Measurements from ENCODE around the gene DHX8.

DHX8 gene

DNA sequence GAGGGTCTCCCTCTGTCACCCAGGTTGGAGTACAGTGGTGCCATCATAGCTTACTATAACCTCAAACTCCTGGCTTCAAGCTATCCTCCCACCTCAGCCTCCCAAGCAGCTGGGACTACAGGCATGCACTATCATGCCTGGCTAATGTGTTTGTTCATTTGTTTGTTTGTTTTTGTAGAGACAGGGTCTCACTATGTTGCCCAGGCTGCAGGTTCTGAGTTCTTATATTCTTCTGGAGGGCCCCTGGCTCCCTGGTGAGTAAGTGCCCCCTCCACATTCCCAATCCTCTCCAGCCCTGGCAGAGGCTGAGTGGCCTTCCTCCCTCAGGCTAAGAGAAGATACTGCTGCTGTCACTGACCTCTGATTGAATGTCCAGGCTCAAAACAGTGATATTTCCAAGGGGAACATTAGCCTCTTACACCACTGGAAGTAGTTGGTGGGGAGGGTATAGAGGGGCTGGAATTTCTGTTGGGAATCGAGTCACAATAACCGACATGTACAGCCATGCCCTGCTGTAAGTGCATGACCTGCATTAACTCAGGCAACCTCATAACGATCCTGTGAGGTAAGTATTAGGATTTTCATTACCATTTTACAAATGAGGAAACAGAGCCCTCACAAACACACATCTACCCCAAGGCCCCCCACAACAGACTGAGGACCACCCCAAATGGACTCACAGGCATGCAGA is 65.1 kb downstream of the DHX8 start:
- DNase-seq: no peak

DNA sequence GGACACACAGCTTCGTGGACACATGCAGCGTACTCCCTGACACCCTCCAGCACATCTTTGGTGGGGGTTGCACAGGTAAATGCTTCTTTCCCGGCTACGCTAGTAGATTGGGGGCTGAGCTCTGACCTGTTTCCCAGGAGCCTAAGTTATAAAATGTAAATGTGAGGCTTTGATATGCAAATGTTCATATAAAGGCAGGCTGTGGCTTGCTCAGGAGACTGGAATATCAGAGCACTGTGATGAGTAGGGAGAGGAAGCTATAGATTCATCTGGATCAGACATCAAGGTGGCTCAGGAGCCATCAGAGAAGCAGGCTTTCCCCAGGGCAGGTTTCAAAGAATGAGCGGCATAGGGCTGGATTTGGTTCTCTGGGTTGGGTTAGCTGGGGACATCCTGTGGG is 65.7 kb downstream of the DHX8 start:
- no peak for DNase-seq

DNA sequence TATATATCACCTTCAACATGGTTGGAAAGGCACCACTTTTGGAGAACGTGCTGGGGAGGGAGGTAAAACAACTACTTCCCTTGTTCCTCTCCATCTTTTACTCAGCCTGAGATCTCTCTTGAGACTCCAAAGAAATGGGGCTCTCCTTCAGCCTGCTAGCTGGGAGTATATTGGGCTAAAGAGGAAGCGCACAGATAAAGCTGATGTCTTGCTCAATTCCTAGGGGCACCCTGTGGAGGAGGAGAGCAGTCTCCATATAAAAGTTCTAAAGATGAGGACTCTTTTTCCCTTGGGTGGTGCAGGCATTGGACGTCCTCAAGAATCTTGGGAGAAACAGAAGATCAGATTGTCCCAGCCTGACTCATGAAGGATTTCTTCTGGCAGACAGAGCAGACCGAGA is 67.0 kb downstream of the DHX8 start:
- DNase-seq: no peak

DNA sequence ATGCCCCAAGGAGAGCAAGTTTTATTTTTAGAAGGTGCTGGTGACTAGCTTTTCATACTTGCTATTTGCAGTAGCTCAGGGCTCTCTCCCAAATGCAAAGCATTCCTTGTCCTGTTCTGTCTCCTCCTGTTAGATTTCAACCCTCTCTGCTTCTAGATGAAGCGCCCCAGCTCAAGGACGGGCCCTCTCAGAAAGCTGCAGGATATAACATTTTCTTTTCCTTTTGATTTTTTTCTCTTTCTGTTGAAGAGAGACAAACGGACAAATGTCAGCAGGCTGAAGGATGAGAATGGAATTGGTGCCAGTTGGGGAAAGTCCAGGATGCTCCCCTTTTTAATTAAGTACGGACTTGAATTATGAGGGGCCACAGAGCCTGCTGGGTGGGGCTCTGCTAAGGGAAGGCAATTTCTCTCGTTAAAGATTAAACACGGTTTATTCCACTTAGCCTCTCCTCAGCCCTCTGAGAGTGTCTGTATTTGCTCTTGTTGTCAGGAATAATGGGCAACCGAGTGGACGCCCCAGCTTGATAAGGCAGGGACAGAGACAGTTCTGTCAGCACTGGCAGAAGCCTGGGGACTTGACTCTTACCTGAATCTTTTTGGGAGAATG is 68.6 kb downstream of the DHX8 start:
- DNase-seq: no peak

DNA sequence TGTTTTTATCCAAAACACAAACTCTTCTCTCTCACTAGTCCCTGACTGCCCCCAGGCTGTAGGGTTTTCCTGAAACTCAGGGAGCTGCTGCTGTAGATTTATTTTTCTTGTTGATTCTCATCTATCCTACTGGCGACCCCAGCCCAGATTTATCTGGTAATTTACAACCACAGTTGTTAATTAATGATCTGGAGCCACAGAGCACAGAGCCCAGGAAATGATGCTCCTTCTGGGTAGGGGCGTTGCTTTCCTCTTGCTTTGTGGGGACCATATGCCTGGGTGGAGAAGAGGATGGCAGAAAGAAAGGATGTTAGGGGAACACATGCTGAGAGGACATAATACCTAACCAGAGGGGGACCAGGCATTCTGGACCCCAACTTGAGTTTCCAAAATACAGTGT is 69.8 kb downstream of the DHX8 start:
- no peak for DNase-seq

DNA sequence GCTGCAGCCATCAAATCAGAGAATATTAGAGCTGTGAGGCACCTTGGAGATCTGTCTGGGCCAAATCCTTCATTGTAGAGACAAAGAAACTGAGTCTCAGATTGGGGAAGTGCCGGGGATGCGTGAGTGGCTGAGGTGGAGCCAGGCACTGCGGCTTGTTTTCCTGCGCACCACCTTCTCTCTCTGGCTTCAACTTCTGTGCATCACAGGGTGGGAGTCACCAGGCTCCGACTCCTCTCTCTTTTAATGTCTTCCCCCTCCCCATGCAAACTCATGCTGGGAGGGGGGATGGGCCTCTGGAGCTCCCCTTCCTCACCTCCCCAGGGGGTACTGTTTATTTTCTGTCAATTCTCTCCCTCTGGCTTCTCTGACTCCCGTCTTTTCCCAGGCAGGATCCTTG is 71.1 kb downstream of the DHX8 start:
- no peak for DNase-seq

DNA sequence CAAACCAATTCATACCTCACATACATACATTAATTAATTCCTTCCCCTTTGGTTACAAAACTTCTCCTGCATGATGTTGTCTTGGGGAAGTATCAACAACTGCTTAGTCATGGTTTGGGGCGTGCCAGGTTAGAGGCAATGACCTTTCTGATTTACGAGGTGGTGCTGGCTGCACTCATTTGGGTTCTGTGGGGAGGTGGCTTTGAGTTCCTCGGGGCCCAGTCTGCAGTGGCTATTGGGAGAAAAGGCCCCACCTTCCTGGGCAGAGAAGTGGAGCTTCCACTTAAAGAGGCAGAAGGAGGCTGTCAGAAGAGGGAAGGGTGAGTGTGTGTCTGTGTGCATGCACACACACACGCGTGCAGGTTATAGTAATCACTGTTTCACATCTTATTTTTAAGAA is 72.5 kb downstream of the DHX8 start:
- DNase-seq: no peak

DNA sequence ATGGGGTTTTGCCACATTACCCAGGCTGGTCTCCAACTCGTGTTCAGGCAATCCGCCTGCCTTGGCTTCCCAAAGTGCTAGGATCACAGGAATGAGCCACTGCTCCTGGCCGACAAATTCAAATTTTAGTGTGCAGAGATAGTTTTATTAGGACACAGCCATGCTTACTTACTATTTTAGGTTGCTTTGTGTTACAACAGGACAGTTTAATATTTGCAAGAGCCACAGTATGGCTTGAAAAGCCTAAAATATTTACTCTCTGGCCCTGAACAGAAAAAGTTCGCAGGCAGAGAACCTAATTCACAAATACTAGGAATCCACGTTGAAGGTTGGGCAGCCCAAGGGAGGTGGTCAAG is 75.0 kb downstream of the DHX8 start:
- DNase-seq: no peak

DNA sequence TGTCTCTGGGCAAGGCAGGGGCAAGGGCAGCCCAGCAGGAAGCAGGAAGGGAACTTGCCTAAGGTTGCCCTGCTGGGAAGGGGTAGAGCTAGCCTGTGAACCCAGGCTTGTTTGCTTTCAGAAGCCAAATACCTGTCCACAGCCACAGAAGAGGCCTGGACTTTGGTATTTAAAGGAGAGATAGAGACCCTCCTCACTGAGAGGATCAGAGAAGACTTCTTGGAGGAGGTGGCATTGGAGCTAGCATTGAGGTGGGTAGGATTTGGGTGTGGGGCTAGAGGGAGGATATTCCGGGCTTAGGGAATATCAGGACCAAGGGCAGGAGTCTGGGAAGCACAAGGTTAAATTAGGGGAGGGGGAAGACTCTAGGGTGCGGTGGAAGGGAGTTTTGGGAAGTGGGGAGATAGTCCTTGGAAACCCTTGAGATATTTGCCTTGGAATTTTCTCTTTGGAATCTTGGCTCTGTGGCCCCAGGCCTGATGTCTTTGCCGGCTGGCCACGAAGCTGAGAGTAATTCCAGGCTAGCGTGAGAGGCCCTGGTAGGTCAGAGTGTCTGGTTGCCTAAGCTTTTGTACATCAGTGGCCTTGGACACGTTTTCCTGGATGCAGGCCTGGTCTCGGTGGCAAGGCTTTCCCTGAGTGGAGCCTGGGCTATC is 75.5 kb downstream of the DHX8 start:
- no peak for DNase-seq

DNA sequence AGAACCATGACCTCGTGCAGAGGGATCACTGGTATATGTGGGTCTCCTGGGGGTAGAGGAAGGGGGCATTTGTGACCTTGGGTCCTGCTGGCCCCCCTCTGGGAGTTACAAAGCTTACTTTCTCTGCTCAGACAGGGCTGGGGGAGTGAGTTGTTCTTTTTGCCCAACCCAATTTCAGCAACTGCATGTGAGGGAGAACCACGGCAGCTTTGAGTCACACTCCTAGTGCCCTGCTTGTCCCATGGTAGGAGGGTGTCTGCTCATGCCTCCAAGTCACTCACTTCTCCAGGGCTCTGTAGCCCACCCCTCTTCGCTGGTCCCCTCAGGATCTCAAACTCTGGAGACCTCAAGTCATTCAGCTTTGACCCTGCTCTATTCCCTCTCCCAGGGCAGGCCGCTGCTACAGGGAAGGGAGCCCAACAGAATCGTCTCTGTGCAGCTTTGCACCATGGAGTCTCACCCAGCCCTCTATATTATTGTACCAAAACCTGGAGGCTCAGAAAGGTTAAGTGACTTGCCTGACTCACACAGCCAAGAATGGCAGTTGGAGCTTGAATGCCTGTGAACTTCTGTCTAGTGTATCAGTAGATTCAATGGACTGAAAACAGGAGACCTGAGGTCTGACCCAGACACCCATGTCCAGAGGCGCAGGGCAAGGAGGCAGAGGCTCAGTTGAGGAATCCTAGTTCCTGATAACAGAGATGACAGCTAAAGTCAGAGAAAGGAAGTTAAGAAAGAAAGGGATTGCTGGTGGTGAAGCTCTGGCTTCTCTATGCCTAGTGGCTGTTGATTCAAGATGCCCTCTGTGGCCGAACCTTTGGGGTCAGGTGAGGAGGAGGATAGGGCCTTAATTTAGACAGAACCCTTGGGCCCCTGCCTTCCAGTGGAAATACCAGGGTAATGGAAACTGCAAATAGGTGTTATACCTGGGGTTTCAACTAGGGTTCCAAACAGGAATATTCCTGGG is 77.0 kb downstream of the DHX8 start:
- DNase-seq: no peak

DNA sequence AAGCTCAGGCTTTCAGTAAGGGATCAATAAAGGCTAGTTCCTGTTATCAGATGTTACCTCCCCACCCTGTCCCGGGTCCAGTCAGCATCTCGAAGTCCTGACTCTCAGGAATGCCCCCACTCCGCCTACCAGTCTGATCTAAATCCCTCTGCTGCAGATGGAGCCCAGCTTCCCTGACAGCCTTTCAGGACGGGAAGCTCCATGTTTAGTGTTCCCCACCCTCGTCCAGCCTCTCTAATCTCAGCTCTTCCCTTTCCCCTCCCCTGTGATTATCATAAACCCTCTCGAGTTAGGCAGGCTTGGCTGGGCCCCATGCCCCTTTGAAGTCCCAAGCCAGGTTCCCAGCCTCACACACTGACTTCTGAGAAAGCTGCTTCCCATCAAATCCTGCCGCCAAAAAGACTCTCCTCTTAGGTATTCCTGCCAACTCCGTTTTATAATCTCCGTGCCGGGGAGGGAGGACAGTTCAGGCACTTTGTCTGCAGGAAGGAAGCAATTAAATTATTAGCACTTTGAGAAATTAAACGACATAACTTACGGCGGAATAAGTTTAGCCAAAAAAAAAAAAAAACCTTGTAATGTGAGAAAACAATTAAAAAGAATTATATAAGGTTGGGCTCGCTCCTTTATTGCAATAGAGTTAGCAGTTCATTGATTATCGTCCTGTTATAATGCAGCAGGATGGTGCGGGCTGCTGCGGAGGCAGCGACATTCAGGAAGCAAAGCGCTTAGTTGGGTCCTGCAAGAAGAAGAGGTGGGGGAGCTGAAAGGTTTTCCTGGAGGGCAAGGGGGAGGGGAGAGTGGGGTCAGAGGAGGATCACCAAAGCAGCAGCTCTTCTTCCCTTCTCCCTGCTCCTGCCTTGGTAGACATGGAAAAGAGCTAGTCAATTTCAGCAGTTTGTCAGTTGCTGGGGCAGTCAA is 79.2 kb downstream of the DHX8 start:
- no peak for DNase-seq

DNA sequence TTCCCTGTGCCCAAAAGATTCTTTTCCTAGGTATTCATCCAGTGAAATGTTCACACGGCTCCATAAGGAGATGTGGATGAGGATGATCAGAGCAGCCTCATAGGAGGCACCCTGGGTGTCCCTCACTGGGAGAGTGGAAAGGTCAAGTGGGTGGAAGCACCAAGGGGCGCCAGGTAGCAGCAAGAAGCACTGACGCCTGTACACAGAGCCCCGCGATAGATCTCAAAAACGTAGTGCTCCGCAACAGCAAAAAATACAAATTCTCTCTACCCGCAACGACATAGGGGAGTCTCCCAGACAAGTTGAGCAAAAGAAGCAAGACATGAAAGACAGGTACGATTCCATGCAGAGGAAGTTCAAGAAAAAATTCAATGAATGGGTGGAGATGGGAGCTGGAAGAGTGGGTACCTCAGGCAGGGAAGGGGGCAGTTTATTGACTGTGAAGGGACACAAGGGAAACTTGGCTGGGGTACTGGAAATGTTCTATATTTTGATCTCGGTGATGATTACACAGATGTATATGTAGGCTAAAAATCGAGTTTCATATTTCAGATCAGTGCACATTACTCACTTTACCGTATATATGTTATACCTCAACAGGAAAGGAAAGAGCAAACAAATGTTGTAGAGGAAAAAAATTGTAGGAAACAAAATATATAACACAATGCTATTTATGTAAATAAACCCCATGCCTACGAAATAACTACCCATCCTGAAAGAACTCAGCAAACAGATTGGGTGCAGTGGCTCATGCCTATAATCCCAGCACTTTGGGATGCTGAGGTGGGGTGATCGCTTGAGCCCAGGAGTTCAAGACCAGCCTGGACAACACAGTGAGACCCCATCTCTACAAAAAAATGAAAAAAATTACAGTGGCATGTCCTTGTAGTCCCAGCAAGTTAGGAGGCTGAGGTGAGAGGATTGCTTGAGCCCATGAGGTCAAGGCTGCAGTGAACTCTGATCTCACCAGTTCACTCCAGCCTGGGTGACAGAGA is 80.1 kb downstream of the DHX8 start:
- DNase-seq: no peak

DNA sequence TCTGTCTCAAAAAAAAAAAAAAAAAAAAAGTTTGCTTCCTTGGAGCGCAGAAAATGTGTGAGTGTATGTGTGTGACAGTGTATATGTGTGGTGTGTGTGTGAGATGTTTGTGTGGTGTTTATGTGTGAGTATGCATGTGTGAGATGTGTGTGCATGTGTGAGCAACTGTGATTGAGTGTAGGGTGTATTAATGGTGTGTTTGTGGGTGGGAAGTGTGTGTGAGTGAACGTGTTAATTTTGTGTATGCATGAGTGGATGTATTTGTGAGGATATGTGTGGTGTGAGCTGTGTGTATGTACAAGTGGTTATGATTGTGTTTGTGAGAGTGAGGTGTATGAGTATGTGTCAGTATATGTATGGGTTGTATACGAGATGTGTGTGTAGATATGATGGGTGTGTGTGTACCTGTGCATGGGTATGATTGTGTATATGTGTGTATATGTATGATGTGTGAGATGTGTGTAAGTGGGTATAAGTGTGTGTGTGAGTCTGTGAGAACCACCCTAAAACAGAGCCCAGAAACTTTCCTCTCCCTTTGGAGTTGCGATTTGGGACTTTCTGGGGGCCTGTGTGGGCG is 84.8 kb downstream of the DHX8 start:
- no peak for DNase-seq

DNA sequence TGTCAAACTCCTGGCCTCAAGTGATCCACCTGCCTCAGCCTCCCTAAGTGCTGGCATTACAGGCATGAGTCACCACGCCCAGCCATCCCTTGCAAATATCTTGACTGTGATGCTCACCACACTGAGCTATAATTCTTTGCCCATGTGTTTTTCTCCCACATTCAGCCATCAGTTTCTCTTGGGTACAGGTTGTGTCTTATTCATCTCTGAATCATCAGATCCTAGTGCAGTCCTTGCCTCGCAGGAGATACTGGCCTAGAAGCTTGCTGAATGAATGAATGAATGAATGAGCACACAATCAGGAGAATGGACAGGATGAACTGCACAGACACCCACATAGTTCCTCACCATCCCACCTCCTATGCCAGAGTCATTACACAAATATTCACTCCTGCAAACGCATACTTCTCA is 86.7 kb downstream of the DHX8 start:
- no peak for DNase-seq

DNA sequence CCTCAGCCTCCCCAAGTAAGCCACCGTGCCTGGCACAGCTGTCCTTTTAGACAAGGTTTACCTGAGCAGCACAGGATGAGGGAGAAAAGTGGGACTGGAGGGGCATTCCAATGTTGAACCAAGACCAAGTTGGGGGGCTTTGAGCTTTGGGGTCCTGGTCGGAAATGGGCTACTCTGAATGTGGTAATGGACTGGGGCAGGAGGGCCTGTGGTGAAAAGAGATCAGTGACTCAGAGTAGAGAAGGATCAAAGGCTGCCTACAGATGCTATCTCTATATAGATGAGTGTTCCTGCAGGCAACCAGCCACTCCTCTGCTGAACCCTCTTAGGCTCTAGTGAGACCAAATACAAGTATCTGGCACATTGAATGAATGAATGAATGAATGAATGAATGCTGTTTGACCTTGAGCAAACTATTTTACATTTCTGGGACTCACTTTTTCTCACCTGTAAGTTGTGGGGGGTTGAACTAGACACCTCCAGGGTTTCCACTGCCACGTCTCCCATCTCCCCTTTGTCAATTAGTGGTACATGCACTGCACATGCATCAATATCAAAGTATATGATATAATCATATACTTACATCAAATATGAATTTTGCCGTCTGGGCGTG is 88.7 kb downstream of the DHX8 start:
- DNase-seq: no peak

DNA sequence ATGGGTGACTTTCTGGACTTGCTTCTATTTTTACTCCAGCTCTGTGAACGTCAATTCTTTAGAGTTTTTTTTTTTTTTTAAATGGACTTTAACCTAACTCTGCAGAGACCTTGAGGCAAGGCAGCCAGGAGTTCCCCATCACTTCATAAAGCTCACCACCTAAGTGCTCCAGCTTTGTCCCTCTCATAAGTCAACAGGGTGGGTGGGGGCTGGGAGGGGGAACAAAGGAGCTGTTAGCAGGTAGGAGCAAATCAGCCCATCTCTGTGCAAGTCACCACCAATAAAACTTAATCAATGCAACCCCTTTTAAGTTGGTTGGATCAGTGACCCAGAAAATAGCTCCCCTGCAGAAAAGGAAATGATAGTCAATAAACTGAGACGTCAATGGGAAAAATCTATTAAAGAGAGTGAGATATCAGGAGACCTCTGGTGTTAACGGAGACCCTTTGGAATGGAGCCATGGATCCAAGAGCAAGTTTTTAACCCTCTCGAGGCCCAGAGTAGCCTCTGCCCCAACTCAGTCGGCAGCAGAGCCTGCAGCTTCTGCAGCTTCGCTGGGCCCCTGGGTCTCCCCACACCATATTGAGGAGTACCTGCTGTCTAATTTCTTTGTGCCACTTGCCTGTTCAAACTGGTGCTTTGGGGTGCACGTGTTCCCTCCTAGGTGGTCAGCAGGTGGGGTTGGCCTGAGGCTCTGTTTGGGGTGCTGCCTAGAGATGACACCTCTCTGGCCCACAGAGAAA is 90.0 kb downstream of the DHX8 start:
- no peak for DNase-seq

DNA sequence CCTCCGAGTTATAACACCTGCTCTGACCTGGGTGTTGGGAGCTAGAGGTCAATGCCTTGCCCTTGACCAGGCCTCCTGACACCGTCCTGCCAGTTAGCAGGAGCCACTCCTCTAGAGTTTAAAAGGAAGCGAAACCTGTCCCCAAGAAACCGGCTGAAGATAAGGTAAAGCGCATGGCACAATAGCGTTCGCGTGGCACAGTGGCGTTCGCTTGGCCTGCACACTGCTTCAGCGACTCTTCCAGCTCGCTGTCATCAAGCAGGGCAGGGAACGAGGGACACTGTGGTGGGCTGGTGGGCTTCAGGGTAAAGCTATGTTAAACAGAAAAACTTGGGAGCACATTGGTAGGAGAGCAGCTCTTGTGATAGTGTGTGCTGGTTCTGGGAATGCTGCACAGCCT is 90.6 kb downstream of the DHX8 start:
- no peak for DNase-seq

DNA sequence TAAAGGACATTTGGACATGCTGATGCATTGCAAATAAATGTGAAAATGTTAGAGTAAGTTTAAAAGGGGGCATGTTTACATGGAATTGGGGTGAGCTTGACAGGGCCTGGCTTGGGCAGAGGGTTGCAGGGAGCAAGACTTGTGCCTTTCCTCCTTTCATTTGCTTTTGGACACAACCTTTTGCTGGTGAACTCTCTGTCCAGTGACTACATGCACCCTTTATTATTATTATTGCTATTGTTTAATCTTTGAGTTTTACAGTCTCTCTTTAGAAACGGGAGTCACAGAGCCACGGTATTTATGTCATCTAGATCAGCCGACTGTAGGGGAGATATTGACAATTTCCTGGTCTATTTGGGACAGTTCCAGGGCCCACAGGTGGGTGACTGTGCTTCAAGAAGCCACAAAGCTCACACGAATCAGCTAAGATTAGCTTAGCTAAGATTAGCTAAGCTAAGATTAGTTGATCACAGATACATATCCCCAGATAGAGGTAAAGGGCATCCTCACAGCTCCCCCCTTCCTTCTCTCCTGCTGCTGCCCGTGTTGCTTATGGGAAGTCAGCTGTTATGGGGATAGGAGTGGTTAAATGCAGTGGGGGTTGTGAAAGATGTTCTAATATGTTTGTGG is 91.2 kb downstream of the DHX8 start:
- no peak for DNase-seq

Data from hippocampal formation (tissue), 2 donors.